Karpas-422 (cell line): Measurements from ENCODE around the gene KIF26A. TPM values are rescaled to one million over a fixed set of nuclear protein-coding genes. Genes with fewer than 3 reads are reported as not detected.

ENCODE experiments used
- DNase-seq: peaks from one replicate; pipeline ENCODE4 v3.0.0-alpha.2; 2015
- H2AFZ ChIP-seq: fragments of 200-600 bp; sonication (generic); 2 replicates; pipeline ENCODE4 v1.6.1; 2014; ENCODE audit warnings: antibody characterized with exemption, low read length, mixed read lengths
- H3K27ac ChIP-seq: fragments of 200-600 bp; sonication (generic); 2 replicates; pipeline ENCODE4 v1.5.1; 2014; ENCODE audit warnings: mild to moderate bottlenecking, low read length, moderate library complexity
- H3K27me3 ChIP-seq: fragments of 200-600 bp; sonication (generic); 2 replicates; pipeline ENCODE4 v1.6.1; 2014; ENCODE audit warnings: low read length, mixed read lengths
- H3K36me3 ChIP-seq: fragments of 200-600 bp; sonication (generic); 2 replicates; pipeline ENCODE4 v1.6.1; 2014; ENCODE audit warnings: low read length, mixed read lengths; ENCODE audit not compliant: insufficient read depth
- H3K4me1 ChIP-seq: fragments of 200-600 bp; sonication (generic); 2 replicates; pipeline ENCODE4 v1.6.1; 2014; ENCODE audit warnings: mild to moderate bottlenecking, low read length, mixed read lengths
- H3K4me2 ChIP-seq: fragments of 200-600 bp; sonication (generic); 2 replicates; pipeline ENCODE4 v1.6.1; 2014; ENCODE audit warnings: low read length, low read depth, mild to moderate bottlenecking; ENCODE audit not compliant: poor library complexity, severe bottlenecking
- H3K4me3 ChIP-seq: fragments of 200-600 bp; sonication (generic); 2 replicates; pipeline ENCODE4 v1.5.1; 2014; ENCODE audit warnings: mild to moderate bottlenecking, antibody characterized with exemption, low read length, mixed read lengths
- H3K79me2 ChIP-seq: fragments of 200-600 bp; sonication (generic); 2 replicates; pipeline ENCODE4 v1.6.1; 2014; ENCODE audit warnings: mild to moderate bottlenecking, low read length, mixed read lengths
- H3K9ac ChIP-seq: fragments of 200-600 bp; sonication (generic); 2 replicates; pipeline ENCODE4 v1.6.0; 2014; ENCODE audit warnings: low read length
- H3K9me2 ChIP-seq: fragments of 200-600 bp; sonication (generic), shearing (Covaris generic); replicated peaks from 2 replicates; pipeline ENCODE4 v1.6.0; 2014; ENCODE audit warnings: mild to moderate bottlenecking, low read length, moderate library complexity; ENCODE audit not compliant: insufficient read depth
- H3K9me3 ChIP-seq: fragments of 300-700, 200-600 bp; sonication (generic); 2 replicates; pipeline ENCODE4 v1.6.1; 2014; ENCODE audit warnings: low read length, mixed read lengths
- H4K20me1 ChIP-seq: fragments of 200-600 bp; sonication (generic); 2 replicates; pipeline ENCODE4 v1.6.1; 2014; ENCODE audit warnings: mild to moderate bottlenecking, antibody characterized with exemption, low read length, low read depth; ENCODE audit not compliant: insufficient read depth
- total RNA-seq: library from RNA; depleted of rRNA; stranded (reverse); fragments of >200 nt; shearing (Covaris generic); gene quantifications from 2 replicates; pipeline ENCODE4 v1.2.3, GENCODE V29; 2014; ENCODE audit warnings: low replicate concordance

KIF26A gene
- total RNA-seq, 1 experiment from 2014 or later: not detected

DNA sequence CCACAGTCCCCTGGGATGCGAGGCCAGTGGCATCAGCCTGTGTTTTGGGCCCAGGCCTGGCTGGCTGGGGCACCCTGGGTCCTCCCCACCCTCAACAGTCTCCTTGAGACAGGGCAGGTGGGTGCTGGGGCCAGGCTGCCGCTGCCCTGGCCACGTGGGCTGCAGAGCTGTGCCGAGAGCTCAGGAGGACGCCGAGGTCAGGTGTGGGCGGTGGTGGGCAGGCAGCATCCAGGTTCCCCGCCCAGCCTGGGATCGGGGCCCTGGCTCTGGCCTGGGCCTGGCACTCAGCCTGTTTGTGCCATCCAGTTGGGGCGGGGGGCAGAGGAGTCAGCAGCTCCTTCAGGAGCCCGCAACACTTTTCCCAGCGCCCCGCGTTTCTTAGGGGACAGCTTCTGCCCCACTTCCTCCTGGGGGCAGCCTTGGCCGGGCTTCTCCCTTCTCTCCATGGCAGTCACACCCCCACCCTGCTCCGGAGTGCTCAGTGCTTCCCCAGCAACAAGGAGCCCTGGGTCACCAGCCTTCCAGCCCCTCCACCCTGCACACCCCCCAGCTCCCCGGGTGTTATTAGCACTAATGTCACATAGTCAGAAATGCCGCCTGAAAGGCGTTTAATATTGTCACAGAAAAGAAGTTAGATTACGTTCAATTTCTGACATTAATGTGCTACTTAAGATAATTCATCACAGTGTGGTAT, 30.8 kb downstream of the KIF26A start:
- Histone ChIP-seq H4K20me1 (peaks cover 6% of the 10 kb centered on the region; the same call in 1 of the 2 replicates), H3K4me2 (no peak overlapping the region), H3K4me3 (no peak overlapping the region), H3K27ac (no peak overlapping the region), H3K27me3 (no peaks in the 10 kb centered on the region), H3K79me2 (no peaks in the 10 kb centered on the region), H3K9me2 (no peaks in the 10 kb centered on the region), H2AFZ (no peak overlapping the region), H3K9ac (no peak overlapping the region), H3K36me3 (no peaks in the 10 kb centered on the region), H3K4me1 (peaks cover 6% of the 10 kb centered on the region), H3K9me3 (no peaks in the 10 kb centered on the region)
- DNase-seq: no peak

DNA sequence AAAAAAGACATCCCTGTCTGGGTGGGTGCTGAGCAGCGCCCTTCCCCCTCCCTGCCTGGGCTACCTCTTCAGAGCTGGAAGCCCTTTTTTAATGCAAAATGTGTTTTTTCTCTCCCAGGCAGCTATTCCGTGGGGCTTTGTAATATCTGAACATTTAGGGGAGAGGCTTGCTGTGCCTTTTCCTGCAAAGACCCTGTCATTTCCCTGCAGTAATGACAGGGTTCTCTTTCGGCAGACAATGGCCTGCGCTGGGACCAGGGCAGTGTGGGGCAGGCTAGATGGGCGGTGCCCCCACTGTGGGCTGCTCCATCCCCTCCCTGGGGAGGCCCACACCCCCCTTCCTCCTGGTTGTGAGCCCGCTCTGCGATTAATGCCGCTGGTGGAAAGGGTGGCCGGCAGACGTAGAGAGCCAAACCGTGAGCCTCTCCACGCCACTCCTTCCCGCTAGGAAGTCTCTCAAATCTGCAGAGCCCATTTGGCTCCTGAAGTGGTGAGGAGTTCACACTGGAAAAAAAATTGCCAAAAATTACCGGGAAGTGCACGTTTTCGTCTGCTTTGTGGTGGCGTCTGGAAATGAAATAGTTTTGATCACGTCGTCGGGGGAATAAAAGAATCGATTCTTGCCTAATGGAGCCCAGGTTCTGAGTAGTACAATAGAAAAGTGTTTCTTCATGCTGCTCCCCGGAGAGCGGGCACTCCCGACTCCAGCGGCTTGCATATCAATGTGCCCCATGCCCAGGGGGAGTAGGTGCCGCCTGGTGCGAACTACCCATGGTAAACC, 31.5 kb downstream of the KIF26A start:
- no peak overlapping the region for H3K9ac ChIP-seq
- peaks cover 6% of the 10 kb centered on the region; the same call in 1 of the 2 replicates for H4K20me1 ChIP-seq
- DNase-seq: no peak
- no peaks in the 10 kb centered on the region for H3K9me2 ChIP-seq
- H3K4me3 ChIP-seq: no peak overlapping the region
- H3K4me2 ChIP-seq: no peak overlapping the region
- no peaks in the 10 kb centered on the region for H3K36me3 ChIP-seq
- H3K27me3 ChIP-seq: no peaks in the 10 kb centered on the region
- H2AFZ ChIP-seq: no peak overlapping the region
- H3K4me1 ChIP-seq: peaks cover 6% of the 10 kb centered on the region; the same call in 1 of the 2 replicates
- H3K9me3 ChIP-seq: no peaks in the 10 kb centered on the region
- H3K27ac ChIP-seq: no peak overlapping the region
- H3K79me2 ChIP-seq: no peaks in the 10 kb centered on the region

- no peaks in the 10 kb centered on the region for H3K79me2 ChIP-seq
- H3K4me1 ChIP-seq: peaks cover 6% of the 10 kb centered on the region; the same call in 1 of the 2 replicates
- no peak overlapping the region for H3K9ac ChIP-seq
- no peak overlapping the region for H3K4me3 ChIP-seq
- H3K9me3 ChIP-seq: no peaks in the 10 kb centered on the region
- no peak for DNase-seq
- H4K20me1 ChIP-seq: peaks cover 6% of the 10 kb centered on the region; the same call in 1 of the 2 replicates
- no peaks in the 10 kb centered on the region for H3K36me3 ChIP-seq
- H3K9me2 ChIP-seq: no peaks in the 10 kb centered on the region
- no peak overlapping the region for H3K27ac ChIP-seq
- H2AFZ ChIP-seq: no peak overlapping the region
- no peak overlapping the region for H3K4me2 ChIP-seq
- H3K27me3 ChIP-seq: no peaks in the 10 kb centered on the region
These were observed 32.8 kb downstream of the KIF26A start for GRCh38 chr14:104171029-104171697.

GRCh38 chr14:104171895-104172294, 33.5 kb downstream of the KIF26A start:
- H3K27me3 ChIP-seq: no peaks in the 10 kb centered on the region
- no peak overlapping the region for H3K4me2 ChIP-seq
- H3K79me2 ChIP-seq: no peaks in the 10 kb centered on the region
- no peak overlapping the region for H3K9ac ChIP-seq
- H4K20me1 ChIP-seq: peaks cover 6% of the 10 kb centered on the region; the same call in 1 of the 2 replicates
- no peak for DNase-seq
- H3K4me1 ChIP-seq: no peaks in the 10 kb centered on the region; the same call in 1 of the 2 replicates
- H3K9me3 ChIP-seq: no peaks in the 10 kb centered on the region
- H3K9me2 ChIP-seq: no peaks in the 10 kb centered on the region
- H3K27ac ChIP-seq: no peak overlapping the region
- H2AFZ ChIP-seq: no peak overlapping the region
- no peak overlapping the region for H3K4me3 ChIP-seq
- no peaks in the 10 kb centered on the region for H3K36me3 ChIP-seq

DNA sequence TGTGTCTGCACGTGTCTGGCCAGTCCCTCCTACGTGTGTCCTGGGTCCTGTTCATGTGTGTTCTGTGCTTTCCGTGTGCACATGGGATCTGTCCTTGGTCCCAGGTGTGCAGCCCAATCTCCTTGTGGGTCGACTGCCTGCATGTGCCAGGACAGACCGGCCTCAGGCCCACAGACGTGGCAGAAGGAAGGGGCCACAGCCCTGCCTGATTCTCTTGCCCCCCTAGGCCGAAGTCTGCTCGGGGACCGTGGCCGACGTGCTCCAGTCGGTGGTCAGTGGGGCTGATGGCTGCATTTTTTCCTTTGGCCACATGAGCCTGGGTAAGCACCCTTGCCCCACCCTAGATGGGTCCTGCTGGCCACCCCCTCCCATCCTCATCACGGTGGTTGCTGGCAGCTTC, 34.0 kb downstream of the KIF26A start:
- Histone ChIP-seq H3K4me1 (no peaks in the 10 kb centered on the region), H3K9me2 (no peaks in the 10 kb centered on the region), H2AFZ (no peak overlapping the region), H3K27me3 (no peaks in the 10 kb centered on the region), H3K27ac (no peak overlapping the region), H3K9me3 (no peaks in the 10 kb centered on the region), H4K20me1 (peaks cover 6% of the 10 kb centered on the region; the same call in 1 of the 2 replicates), H3K4me3 (no peak overlapping the region), H3K79me2 (no peaks in the 10 kb centered on the region), H3K4me2 (no peak overlapping the region), H3K9ac (no peak overlapping the region), H3K36me3 (no peaks in the 10 kb centered on the region)
- DNase-seq: no peak

DNA sequence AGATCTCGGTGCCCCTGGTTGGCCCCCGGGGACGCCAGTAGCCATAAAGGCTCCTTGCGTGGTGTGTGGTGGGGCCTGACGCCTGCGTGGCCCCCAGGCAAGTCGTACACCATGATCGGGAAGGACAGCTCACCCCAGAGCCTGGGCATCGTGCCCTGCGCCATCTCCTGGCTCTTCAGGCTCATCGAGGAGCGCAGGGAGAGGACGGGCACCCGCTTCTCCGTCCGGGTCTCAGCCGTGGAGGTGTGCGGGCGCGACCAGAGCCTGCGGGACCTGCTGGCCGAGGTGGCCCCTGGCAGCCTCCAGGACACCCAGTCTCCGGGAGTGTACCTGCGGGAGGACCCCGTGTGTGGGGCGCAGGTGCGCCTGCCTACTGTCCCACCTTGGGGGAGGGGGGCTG, 34.5 kb downstream of the KIF26A start:
- DNase-seq: no peak

DNA sequence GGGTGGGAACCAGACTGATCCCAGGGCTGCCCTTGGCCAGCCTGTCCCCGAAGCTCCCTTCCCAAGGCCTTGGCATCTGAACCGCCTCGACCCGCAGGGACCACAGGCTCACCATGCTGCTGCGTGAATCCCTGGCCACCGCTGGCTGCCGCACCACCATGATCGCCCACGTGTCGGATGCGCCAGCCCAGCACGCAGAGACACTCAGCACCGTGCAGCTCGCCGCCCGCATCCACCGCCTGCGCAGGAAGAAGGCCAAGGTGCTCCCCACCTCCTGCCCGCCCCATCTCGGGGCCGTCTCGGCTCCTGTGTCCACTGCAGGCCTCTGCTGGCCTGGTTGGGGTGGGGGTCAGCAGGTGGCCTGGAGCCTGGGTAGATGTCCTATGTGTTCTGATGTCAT, 35.7 kb downstream of the KIF26A start:
- Histone ChIP-seq H3K9me2 (no peaks in the 10 kb centered on the region), H2AFZ (no peak overlapping the region), H4K20me1 (no peaks in the 10 kb centered on the region), H3K27me3 (no peaks in the 10 kb centered on the region), H3K79me2 (no peaks in the 10 kb centered on the region), H3K9ac (no peak overlapping the region), H3K4me3 (no peak overlapping the region), H3K9me3 (no peaks in the 10 kb centered on the region), H3K4me1 (no peaks in the 10 kb centered on the region), H3K4me2 (no peak overlapping the region), H3K36me3 (no peaks in the 10 kb centered on the region), H3K27ac (no peak overlapping the region)
- DNase-seq: no peak

More for the DNA sequence above, 34.5 kb downstream of the KIF26A start:
- Histone ChIP-seq H3K4me3 (no peak overlapping the region), H3K9me3 (no peaks in the 10 kb centered on the region), H3K9me2 (no peaks in the 10 kb centered on the region), H3K27ac (no peak overlapping the region), H4K20me1 (peaks cover 6% of the 10 kb centered on the region; the same call in 1 of the 2 replicates), H3K27me3 (no peaks in the 10 kb centered on the region), H3K4me2 (no peak overlapping the region), H3K36me3 (no peaks in the 10 kb centered on the region), H3K9ac (no peak overlapping the region), H3K4me1 (no peaks in the 10 kb centered on the region), H2AFZ (no peak overlapping the region), H3K79me2 (no peaks in the 10 kb centered on the region)

DNA sequence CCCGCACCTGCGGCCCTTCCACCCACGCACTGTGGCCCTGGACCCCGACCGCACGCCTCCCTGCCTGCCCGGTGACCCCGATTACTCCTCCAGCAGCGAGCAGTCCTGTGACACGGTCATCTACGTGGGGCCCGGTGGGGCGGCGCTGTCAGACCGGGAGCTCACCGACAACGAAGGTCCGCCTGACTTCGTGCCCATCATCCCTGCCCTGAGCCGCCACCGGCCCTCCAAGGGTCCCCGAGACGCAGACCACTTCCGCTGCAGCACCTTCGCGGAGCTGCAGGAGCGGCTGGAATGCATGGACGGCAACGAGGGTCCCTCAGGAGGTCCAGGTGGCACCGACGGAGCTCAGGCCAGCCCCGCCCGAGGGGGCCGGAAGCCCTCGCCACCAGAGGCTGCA, 36.7 kb downstream of the KIF26A start:
- H2AFZ ChIP-seq: no peak overlapping the region
- no peaks in the 10 kb centered on the region for H4K20me1 ChIP-seq
- H3K4me2 ChIP-seq: no peak overlapping the region
- H3K4me3 ChIP-seq: no peak overlapping the region
- H3K79me2 ChIP-seq: no peaks in the 10 kb centered on the region
- no peaks in the 10 kb centered on the region for H3K27me3 ChIP-seq
- H3K27ac ChIP-seq: no peak overlapping the region
- no peak for DNase-seq
- H3K4me1 ChIP-seq: no peaks in the 10 kb centered on the region
- no peaks in the 10 kb centered on the region for H3K36me3 ChIP-seq
- H3K9me3 ChIP-seq: no peaks in the 10 kb centered on the region
- no peak overlapping the region for H3K9ac ChIP-seq
- no peaks in the 10 kb centered on the region for H3K9me2 ChIP-seq
